SK-N-SH treated with all-trans-retinoic acid at 6 μM for 48 hours (cell line): Measurements from ENCODE around the gene CA5A.
"Not testable (repeated sequence)": the region's sequence is repeated elsewhere in the genome, so short reads cannot be mapped to it uniquely, and the experiment has no call there.

Experiments
- ATAC-seq: fragments of 200-7000 bp; cut with Tn5 transposase; 3 replicates; pipeline ENCODE4 v1.9.1; 2020; ENCODE audit warnings: mild to moderate bottlenecking, moderate library complexity
- ARNTL ChIP-seq: fragments of 450-650 bp; formaldehyde crosslinking; IDR thresholded peaks from 2 replicates; pipeline ENCODE4 v1.5.0; 2020; ENCODE audit warnings: low read depth, mild to moderate bottlenecking, moderate library complexity, borderline replicate concordance
- BACH2 ChIP-seq: fragments of 250-450 bp; sonication (Bioruptor Pico); IDR thresholded peaks from 2 replicates; pipeline ENCODE4 v1.9.0; 2021; ENCODE audit warnings: mild to moderate bottlenecking, borderline replicate concordance
- CSDC2 ChIP-seq: fragments of 250-450 bp; sonication (Bioruptor Pico); IDR thresholded peaks from 2 replicates; pipeline ENCODE4 v1.5.0; 2020; ENCODE audit warnings: mild to moderate bottlenecking, moderate library complexity
- ESRRG ChIP-seq: fragments of 250-450 bp; sonication (Bioruptor Pico); IDR thresholded peaks from 2 replicates; pipeline ENCODE4 v1.6.1; 2021; ENCODE audit warnings: mild to moderate bottlenecking
- GLIS3 ChIP-seq: fragments of 250-450 bp; sonication (Bioruptor Pico); IDR thresholded peaks from 2 replicates; pipeline ENCODE4 v1.5.0; 2020; ENCODE audit warnings: mild to moderate bottlenecking, moderate library complexity
- ISL1 ChIP-seq: fragments of 250-450 bp; sonication (Bioruptor Pico); IDR thresholded peaks from 2 replicates; pipeline ENCODE4 v2.1.2; 2022; ENCODE audit warnings: mild to moderate bottlenecking, moderate library complexity
- OSR1 ChIP-seq: fragments of 250-450 bp; sonication (Bioruptor Pico); IDR thresholded peaks from 2 replicates; pipeline ENCODE4 v1.8.0; 2022; ENCODE audit warnings: moderate library complexity, mild to moderate bottlenecking, inconsistent platforms
- TCF4 ChIP-seq: fragments of 250-450 bp; sonication (Bioruptor Pico); IDR thresholded peaks from 2 replicates; pipeline ENCODE4 v1.8.0; 2021; ENCODE audit warnings: mild to moderate bottlenecking, moderate library complexity, borderline replicate concordance
- TOX ChIP-seq: fragments of 250-450 bp; sonication (Bioruptor Pico); IDR thresholded peaks from 2 replicates; pipeline ENCODE4 v1.8.0; 2021; ENCODE audit warnings: mild to moderate bottlenecking, moderate library complexity, borderline replicate concordance
- TSHZ2 ChIP-seq: fragments of 250-450 bp; sonication (Bioruptor Pico); IDR thresholded peaks from 2 replicates; pipeline ENCODE4 v1.5.0; 2020; ENCODE audit warnings: mild to moderate bottlenecking, moderate library complexity
- ZFP3 ChIP-seq: fragments of 250-450 bp; sonication (Bioruptor Pico); IDR thresholded peaks from 2 replicates; pipeline ENCODE4 v1.5.0; 2020; ENCODE audit warnings: mild to moderate bottlenecking, moderate library complexity
- ZNF565 ChIP-seq: fragments of 450-650 bp; formaldehyde crosslinking; conservative IDR thresholded peaks from 2 replicates; pipeline ENCODE4 v1.5.0; 2020; ENCODE audit warnings: low read depth, mild to moderate bottlenecking, moderate library complexity
- ZNF70 ChIP-seq: fragments of 450-650 bp; formaldehyde crosslinking; IDR thresholded peaks from 2 replicates; pipeline ENCODE4 v1.5.0; 2020; ENCODE audit warnings: mild to moderate bottlenecking, moderate library complexity
- ZNF8 ChIP-seq: fragments of 450-650 bp; formaldehyde crosslinking; IDR thresholded peaks from 2 replicates; pipeline ENCODE4 v1.5.0; 2020; ENCODE audit warnings: mild to moderate bottlenecking, moderate library complexity
- TF ChIP-seq, protein P1 (sequence below): fragments of 250-450 bp; sonication (Bioruptor Pico); IDR thresholded peaks from 2 replicates; pipeline ENCODE4 v1.5.1; 2021; ENCODE audit warnings: mild to moderate bottlenecking, moderate library complexity
- TF ChIP-seq, protein P2 (sequence below): fragments of 250-450 bp; sonication (Bioruptor Pico); IDR thresholded peaks from 2 replicates; pipeline ENCODE4 v1.8.0; 2021; ENCODE audit warnings: low read depth, mild to moderate bottlenecking, moderate library complexity, borderline replicate concordance

Gene CA5A

DNA sequence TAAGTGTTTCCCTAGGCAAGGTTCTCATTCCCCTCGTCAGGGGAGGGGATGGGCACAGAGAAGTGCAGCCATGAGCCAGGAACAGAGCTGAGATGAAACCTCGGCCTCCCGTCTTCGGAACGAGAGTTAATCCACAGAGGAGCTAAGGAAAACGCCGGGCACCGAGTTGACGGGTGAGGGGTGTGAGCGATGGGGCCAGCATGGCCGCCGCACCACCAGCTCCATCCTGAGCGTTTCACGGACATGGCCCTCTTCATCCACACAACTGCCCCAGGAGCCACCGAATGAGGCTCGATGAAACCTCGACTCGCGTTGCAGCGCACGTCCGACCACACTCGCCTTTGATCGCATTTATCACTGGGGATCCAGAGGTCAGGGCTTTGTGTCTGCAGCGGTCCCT is 21.5 kb downstream of the CA5A start:
- TF ChIP-seq ZNF8 (CRISPR knock-in tag) (no peak), TSHZ2 (CRISPR knock-in tag) (no peak), OSR1 (no peak), TOX (CRISPR knock-in tag) (no peak), TCF4 (CRISPR knock-in tag) (no peak), ESRRG (CRISPR knock-in tag) (no peak), BACH2 (CRISPR knock-in tag) (no peak), CSDC2 (CRISPR knock-in tag) (no peak), ARNTL (CRISPR knock-in tag) (no peak), ZNF565 (CRISPR knock-in tag) (no peak), ISL1 (CRISPR knock-in tag) (no peak), ZNF70 (CRISPR knock-in tag) (no peak), GLIS3 (CRISPR knock-in tag) (no peak)
- TF ChIP-seq, protein P1, sequence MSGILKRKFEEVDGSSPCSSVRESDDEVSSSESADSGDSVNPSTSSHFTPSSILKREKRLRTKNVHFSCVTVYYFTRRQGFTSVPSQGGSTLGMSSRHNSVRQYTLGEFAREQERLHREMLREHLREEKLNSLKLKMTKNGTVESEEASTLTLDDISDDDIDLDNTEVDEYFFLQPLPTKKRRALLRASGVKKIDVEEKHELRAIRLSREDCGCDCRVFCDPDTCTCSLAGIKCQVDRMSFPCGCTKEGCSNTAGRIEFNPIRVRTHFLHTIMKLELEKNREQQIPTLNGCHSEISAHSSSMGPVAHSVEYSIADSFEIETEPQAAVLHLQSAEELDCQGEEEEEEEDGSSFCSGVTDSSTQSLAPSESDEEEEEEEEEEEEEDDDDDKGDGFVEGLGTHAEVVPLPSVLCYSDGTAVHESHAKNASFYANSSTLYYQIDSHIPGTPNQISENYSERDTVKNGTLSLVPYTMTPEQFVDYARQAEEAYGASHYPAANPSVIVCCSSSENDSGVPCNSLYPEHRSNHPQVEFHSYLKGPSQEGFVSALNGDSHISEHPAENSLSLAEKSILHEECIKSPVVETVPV = no peak
- TF ChIP-seq, protein P2, sequence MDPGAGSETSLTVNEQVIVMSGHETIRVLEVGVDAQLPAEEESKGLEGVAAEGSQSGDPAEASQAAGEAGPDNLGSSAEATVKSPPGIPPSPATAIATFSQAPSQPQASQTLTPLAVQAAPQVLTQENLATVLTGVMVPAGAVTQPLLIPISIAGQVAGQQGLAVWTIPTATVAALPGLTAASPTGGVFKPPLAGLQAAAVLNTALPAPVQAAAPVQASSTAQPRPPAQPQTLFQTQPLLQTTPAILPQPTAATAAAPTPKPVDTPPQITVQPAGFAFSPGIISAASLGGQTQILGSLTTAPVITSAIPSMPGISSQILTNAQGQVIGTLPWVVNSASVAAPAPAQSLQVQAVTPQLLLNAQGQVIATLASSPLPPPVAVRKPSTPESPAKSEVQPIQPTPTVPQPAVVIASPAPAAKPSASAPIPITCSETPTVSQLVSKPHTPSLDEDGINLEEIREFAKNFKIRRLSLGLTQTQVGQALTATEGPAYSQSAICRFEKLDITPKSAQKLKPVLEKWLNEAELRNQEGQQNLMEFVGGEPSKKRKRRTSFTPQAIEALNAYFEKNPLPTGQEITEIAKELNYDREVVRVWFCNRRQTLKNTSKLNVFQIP (CRISPR knock-in tag) = no peak
- TF ChIP-seq, all 23 proteins: peak for 0
- ATAC-seq = no peak

GRCh38 chr16:87914021-87914725 is 22.2 kb downstream of the CA5A start:
- ATAC-seq = not testable (repeated sequence)

- ATAC-seq = not testable (repeated sequence)
Observed at GRCh38 chr16:87912691-87913090, 23.6 kb downstream of the CA5A start.

DNA sequence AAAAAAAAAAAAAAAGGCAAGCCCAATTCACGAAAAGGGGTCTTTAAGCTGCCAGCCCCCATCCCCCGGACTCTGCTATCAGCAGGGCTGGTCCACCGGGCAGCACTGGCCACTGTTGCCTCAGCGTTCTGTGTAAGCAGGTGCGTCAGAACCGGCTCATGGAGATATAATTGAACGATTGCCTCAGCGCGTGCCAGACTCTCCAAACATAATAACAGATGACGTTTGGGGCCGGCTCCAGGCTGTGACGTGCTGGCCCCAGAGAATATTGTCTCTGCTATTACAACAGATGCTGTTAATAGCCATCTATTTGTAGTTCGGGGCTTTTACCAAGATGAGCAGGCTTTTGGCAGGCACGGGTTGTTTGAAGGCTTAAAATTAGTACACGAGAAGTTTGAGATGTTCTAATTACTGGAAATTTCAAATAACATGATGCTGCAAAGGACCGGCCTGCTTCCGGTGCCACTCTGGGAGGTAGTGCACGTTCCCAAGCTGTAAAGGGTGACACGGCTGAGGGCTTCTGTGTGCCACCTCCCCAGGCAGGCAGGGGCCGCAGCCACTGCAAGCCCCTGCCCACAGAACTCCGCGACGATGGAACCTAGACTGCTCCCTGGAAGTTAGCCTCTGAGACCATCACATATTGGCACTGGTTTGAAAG is 25.1 kb downstream of the CA5A start:
- TF ChIP-seq TCF4 (CRISPR knock-in tag) (peak; percentile 39; the same call in 1 of the 2 replicates), ZFP3 (CRISPR knock-in tag) (peak; percentile 48; the same call in 1 of the 2 replicates)
- ATAC-seq = peak; percentile 71

DNA sequence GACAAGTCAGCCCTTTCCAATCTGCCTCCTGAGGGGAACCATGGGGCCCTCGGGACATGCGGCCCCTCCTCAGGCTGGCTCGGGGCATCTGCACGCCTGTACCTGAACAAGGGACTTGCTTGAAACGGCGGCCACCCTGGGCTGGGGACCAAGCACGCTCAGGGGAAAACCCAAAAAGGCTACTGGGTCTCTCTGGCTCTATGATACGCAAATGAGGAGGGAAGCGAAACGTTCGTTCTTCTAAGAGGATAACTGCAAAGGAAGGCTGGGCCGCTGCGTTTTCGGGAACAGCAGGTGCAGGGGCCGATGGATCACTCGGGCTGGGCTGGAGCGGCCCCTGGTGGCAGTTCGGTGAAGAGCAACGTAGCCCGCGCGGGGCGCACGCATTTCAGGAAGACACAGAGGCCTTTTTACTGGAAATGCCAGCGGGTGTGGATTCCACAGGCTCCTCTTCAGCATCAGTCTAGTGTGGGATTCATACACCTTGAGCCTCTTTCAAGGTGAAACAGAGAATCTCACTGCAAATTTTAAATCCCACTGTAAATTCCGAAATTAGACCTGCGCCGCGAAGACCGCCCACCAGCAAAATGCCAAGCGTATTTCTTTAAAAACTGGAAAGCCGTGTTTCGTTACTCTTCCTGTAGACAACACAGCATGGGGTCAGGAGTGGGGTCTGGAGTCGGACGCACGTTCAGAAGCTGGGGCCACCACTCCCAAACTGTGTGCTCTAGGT is 27.0 kb downstream of the CA5A start:
- peak; percentile 90 for ATAC-seq

- not testable (repeated sequence) for ATAC-seq
Observed at GRCh38 chr16:87908101-87908500, 28.2 kb downstream of the CA5A start.

GRCh38 chr16:87905521-87905920 is 30.8 kb downstream of the CA5A start:
- not testable (repeated sequence) for ATAC-seq

GRCh38 chr16:87904963-87905362 is 31.4 kb downstream of the CA5A start:
- ATAC-seq = 0 out of 3 replicates have a peak, but pooled peaks have one; percentile 23

GRCh38 chr16:87900489-87900888 is 35.8 kb downstream of the CA5A start:
- not testable (repeated sequence) for ATAC-seq
